HepG2 (cell line): Measurements from ENCODE around the gene ZNF586. TPM values are rescaled to one million over a fixed set of nuclear protein-coding genes. Genes with fewer than 3 reads are reported as not detected.

ENCODE experiments used
- CENPX ChIP-seq: sonication (generic); formaldehyde crosslinking; IDR thresholded peaks from 2 replicates; pipeline ENCODE4 v1.9.0; 2021; ENCODE audit warnings: mild to moderate bottlenecking, missing genetic modification reagents, moderate library complexity
- GPN1 ChIP-seq: sonication (generic); formaldehyde crosslinking; IDR thresholded peaks from 2 replicates; pipeline ENCODE4 v1.5.1; 2020; ENCODE audit warnings: missing genetic modification reagents, borderline replicate concordance
- KAT7 ChIP-seq: IDR thresholded peaks from 2 replicates; pipeline ENCODE4 v1.6.1; 2018; ENCODE audit warnings: borderline replicate concordance, missing compliant biosample characterization
- MBNL3 ChIP-seq: fragments of 250-450 bp; sonication (Bioruptor Pico); conservative IDR thresholded peaks from 2 replicates; pipeline ENCODE4 v1.8.0; 2022; ENCODE audit warnings: mild to moderate bottlenecking, inconsistent platforms
- MLLT10 ChIP-seq: sonication (generic); formaldehyde crosslinking; IDR thresholded peaks from 2 replicates; pipeline ENCODE4 v1.4.0; 2020; ENCODE audit warnings: missing genetic modification reagents
- MNT ChIP-seq: fragments of 450-650 bp; IDR thresholded peaks from 2 replicates; pipeline ENCODE4 v1.6.1; 2016
- NONO ChIP-seq, 2 experiments: fragments of 450-650 bp in 1 of 2; sonication (generic) in 1 of 2; formaldehyde crosslinking in 1 of 2; IDR thresholded peaks in 1 of 2; conservative IDR thresholded peaks in 1 of 2; 2 replicates each; pipeline versions ENCODE4 v1.6.1 to v1.8.0; 2017 to 2022; ENCODE audit warnings: mild to moderate bottlenecking in 1 of 2, missing genetic modification reagents in 1 of 2, moderate library complexity in 1 of 2
- POGK ChIP-seq: sonication (generic); formaldehyde crosslinking; conservative IDR thresholded peaks from 2 replicates; pipeline ENCODE4 v1.8.0; 2022; ENCODE audit warnings: mild to moderate bottlenecking, moderate library complexity, missing genetic modification reagents
- POLR2G ChIP-seq: fragments of 200-400 bp; formaldehyde crosslinking; IDR thresholded peaks from 2 replicates; pipeline ENCODE4 v1.6.1; 2018; ENCODE audit warnings: mild to moderate bottlenecking, low read depth, low read length, moderate library complexity
- RELA ChIP-seq: sonication (generic); formaldehyde crosslinking; IDR thresholded peaks from 2 replicates; pipeline ENCODE4 v1.4.0; 2020; ENCODE audit warnings: missing genetic modification reagents
- REPIN1 ChIP-seq: sonication (generic); formaldehyde crosslinking; IDR thresholded peaks from 2 replicates; pipeline ENCODE4 v1.8.0; 2022; ENCODE audit warnings: missing genetic modification reagents, low read depth, mild to moderate bottlenecking, borderline replicate concordance
- SIX1 ChIP-seq: sonication (generic); formaldehyde crosslinking; IDR thresholded peaks from 2 replicates; pipeline ENCODE4 v1.4.0; 2020; ENCODE audit warnings: missing genetic modification reagents, borderline replicate concordance
- SRSF1 ChIP-seq: fragments of 200-400 bp; formaldehyde crosslinking; optimal IDR thresholded peaks from 2 replicates; pipeline ENCODE3; 2017; ENCODE audit warnings: mild to moderate bottlenecking, low read depth, low read length, moderate library complexity
- ZNF550 ChIP-seq: sonication (generic); formaldehyde crosslinking; IDR thresholded peaks from 2 replicates; pipeline ENCODE4 v1.4.0; 2020; ENCODE audit warnings: mild to moderate bottlenecking, missing genetic modification reagents, borderline replicate concordance
- ZNF562 ChIP-seq: sonication (generic); formaldehyde crosslinking; IDR thresholded peaks from 2 replicates; pipeline ENCODE4 v1.8.0; 2022; ENCODE audit warnings: missing genetic modification reagents, borderline replicate concordance
- ZNF749 ChIP-seq: sonication (generic); formaldehyde crosslinking; IDR thresholded peaks from 2 replicates; pipeline ENCODE4 v1.8.0; 2022; ENCODE audit warnings: mild to moderate bottlenecking, missing genetic modification reagents, moderate library complexity, borderline replicate concordance
- polyA plus RNA-seq, 8 experiments: library from polyadenylated mRNA; depleted of rRNA in 3 of 8; stranded (reverse) in 7 of 8; unstranded in 1 of 8; fragments of >200 nt; fragmentation: Illumina TruSeq in 4 of 8; extraction: Trizol in 4 of 8; gene quantifications; 2 replicates each; pipeline versions ENCODE4 v1.2.1 to v1.2.3, GENCODE V29; 2011 to 2016; ENCODE audit warnings: low read depth in 4 of 8, missing spikeins in 1 of 8, mixed read lengths in 1 of 8; ENCODE audit not compliant: insufficient read depth in 1 of 8
- total RNA-seq, 5 experiments: library from RNA; depleted of rRNA; stranded (reverse); fragments of >200 nt; fragmentation: Illumina TruSeq; extraction: Trizol; gene quantifications; 2 replicates each; pipeline ENCODE4 v1.2.3, GENCODE V29; 2016; ENCODE audit warnings: low read depth in 1 of 5
- TF ChIP-seq, protein P1 (sequence below): sonication (generic); formaldehyde crosslinking; IDR thresholded peaks from 2 replicates; pipeline ENCODE4 v1.5.0; 2020; ENCODE audit warnings: mild to moderate bottlenecking, missing genetic modification reagents
- TF ChIP-seq, protein P2 (sequence below): sonication (generic); formaldehyde crosslinking; IDR thresholded peaks from 2 replicates; pipeline ENCODE4 v1.8.0; 2022; ENCODE audit warnings: mild to moderate bottlenecking, missing genetic modification reagents, moderate library complexity
- TF ChIP-seq, protein P3 (sequence below): sonication (generic); formaldehyde crosslinking; IDR thresholded peaks from 2 replicates; pipeline ENCODE4 v1.4.0; 2020; ENCODE audit warnings: missing genetic modification reagents

ZNF586 gene
- total and polyA plus RNA-seq, 2 of the 13 experiments (the other 11 are each of a cell fraction or from before 2014, with no cell fraction given) = 0.50 to 3.4 TPM

DNA sequence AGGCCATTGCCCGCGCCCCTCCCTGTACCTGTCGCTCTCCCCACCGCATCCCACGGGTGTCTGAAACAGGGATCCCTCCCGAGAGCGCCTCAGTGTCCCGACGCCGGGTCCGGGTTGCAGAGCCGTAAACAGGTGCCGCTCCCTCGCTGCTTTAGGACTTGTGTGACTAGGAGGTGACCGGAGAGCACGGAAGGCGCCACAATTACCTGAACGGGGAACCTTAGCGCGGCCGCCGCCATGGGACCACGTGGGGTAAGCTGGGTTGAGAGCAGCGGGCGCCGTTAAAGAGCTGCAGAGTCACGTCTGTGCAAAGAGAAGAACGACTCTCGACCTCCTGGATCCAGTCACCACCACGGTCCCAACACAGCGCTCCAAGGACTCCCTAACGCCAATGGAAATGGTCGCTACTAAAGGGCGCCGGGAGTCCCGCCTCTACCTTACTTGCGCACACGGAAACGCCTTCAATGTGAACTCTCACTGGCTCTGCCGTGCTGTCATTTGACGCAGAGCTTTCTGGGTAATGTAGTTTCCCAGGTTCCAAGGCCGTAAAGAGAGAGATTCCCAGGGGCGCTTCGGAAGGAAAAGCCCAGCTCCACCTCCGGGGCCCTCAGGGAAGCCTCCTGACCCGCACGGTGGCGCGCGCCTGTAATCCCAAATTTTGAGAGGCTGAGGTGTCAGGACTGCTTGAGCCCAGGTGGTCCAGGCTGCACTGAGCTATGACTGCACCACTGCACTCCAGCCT lies 45.2 kb downstream of the ZNF586 start, which contains the start of gene ZNF552 (continued):
- TF ChIP-seq SRSF1 (no peak), RELA (CRISPR knock-in tag) (no peak), CENPX (no peak), POLR2G (peak; percentile 87), ZNF550 (CRISPR knock-in tag) (no peak), MNT (peak; percentile 15; the same call in 1 of the 2 replicates), ZNF749 (CRISPR knock-in tag) (peak; percentile 31; the same call in 1 of the 2 replicates), POGK (CRISPR knock-in tag) (no peak), REPIN1 (CRISPR knock-in tag) (no peak; the same call in 1 of the 2 replicates), SIX1 (CRISPR knock-in tag) (no peak), NONO (IDR thresholded peaks at IDR 0.05) (no peak), NONO (CRISPR knock-in tag; conservative IDR thresholded peaks at IDR 0.05) (no peak), KAT7 (CRISPR knock-in tag) (no peak), ZNF562 (CRISPR knock-in tag) (no peak), MLLT10 (CRISPR knock-in tag) (no peak), MBNL3 (no peak), GPN1 (CRISPR knock-in tag) (no peak)
- TF ChIP-seq, protein P1, sequence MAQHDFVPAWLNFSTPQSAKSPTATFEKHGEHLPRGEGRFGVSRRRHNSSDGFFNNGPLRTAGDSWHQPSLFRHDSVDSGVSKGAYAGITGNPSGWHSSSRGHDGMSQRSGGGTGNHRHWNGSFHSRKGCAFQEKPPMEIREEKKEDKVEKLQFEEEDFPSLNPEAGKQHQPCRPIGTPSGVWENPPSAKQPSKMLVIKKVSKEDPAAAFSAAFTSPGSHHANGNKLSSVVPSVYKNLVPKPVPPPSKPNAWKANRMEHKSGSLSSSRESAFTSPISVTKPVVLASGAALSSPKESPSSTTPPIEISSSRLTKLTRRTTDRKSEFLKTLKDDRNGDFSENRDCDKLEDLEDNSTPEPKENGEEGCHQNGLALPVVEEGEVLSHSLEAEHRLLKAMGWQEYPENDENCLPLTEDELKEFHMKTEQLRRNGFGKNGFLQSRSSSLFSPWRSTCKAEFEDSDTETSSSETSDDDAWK (CRISPR knock-in tag) = no peak
- TF ChIP-seq, protein P2, sequence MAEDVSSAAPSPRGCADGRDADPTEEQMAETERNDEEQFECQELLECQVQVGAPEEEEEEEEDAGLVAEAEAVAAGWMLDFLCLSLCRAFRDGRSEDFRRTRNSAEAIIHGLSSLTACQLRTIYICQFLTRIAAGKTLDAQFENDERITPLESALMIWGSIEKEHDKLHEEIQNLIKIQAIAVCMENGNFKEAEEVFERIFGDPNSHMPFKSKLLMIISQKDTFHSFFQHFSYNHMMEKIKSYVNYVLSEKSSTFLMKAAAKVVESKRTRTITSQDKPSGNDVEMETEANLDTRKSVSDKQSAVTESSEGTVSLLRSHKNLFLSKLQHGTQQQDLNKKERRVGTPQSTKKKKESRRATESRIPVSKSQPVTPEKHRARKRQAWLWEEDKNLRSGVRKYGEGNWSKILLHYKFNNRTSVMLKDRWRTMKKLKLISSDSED (CRISPR knock-in tag) = peak; percentile 50; the same call in 1 of the 2 replicates
- TF ChIP-seq, protein P3, sequence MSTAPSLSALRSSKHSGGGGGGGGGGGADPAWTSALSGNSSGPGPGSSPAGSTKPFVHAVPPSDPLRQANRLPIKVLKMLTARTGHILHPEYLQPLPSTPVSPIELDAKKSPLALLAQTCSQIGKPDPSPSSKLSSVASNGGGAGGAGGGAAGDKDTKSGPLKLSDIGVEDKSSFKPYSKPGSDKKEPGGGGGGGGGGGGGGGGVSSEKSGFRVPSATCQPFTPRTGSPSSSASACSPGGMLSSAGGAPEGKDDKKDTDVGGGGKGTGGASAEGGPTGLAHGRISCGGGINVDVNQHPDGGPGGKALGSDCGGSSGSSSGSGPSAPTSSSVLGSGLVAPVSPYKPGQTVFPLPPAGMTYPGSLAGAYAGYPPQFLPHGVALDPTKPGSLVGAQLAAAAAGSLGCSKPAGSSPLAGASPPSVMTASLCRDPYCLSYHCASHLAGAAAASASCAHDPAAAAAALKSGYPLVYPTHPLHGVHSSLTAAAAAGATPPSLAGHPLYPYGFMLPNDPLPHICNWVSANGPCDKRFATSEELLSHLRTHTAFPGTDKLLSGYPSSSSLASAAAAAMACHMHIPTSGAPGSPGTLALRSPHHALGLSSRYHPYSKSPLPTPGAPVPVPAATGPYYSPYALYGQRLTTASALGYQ (CRISPR knock-in tag) = no peak
